ENCODE results near the gene DNAH6. TPM values are rescaled to one million over a fixed set of nuclear protein-coding genes. Genes with fewer than 3 reads are reported as not detected.

The DNAH6 gene
- total and polyA plus RNA-seq, 10 of the 15 experiments (the other 5 are each of a cell fraction or from before 2014, with no cell fraction given) = 0.07 to 1.0 (median 0.29) TPM

GRCh38 chr2:84708442-84708841, 192.1 kb downstream of the DNAH6 start (continued):
- TF ChIP-seq ZBTB4 (CRISPR knock-in tag; IDR thresholded peaks at IDR 0.05) (no peak), EZH2 (IDR thresholded peaks at IDR 0.05; ENCODE audit: borderline replicate concordance, control insufficient read depth, low read depth, low read length) (no peak), ZNF384 (IDR thresholded peaks at IDR 0.05; ENCODE audit: borderline replicate concordance, low read depth, low read length) (no peak), SMAD5 (IDR thresholded peaks at IDR 0.05; ENCODE audit: low read depth) (no peak), STAT3 (IDR thresholded peaks at IDR 0.05; ENCODE audit: low read depth, low read length) (no peak), CREB1 (IDR thresholded peaks at IDR 0.05; ENCODE audit: low read depth) (no peak), BMI1 (IDR thresholded peaks at IDR 0.05; ENCODE audit: borderline replicate concordance) (no peak), ZNF24 (IDR thresholded peaks at IDR 0.05) (no peak), RAD51 (IDR thresholded peaks at IDR 0.05) (no peak), NR2F1 (conservative IDR thresholded peaks at IDR 0.05) (no peak), CBFB (IDR thresholded peaks at IDR 0.05; ENCODE audit: low read depth) (no peak), MYB (IDR thresholded peaks at IDR 0.05; ENCODE audit: borderline replicate concordance, low read depth, low read length) (no peak)

GRCh38 chr2:84711651-84712050, 195.4 kb downstream of the DNAH6 start:
- ChIA-PET SMC1A (ENCODE audit: uncharacterized antibody, unreplicated experiment) (no interaction called here), RAD21 (ENCODE audit: unreplicated experiment) (no interaction called here), CTCF (no interaction called here), POLR2A (no interaction called here)
- Histone ChIP-seq H4K20me1 (ENCODE audit: control insufficient read depth, insufficient read depth) (no peaks in the 10 kb centered on the region), H3K4me2 (ENCODE audit: control insufficient read depth, insufficient read depth) (no peak overlapping the region), H3K79me2 (ENCODE audit: control insufficient read depth, insufficient read depth, low read length) (no peaks in the 10 kb centered on the region), H3K27ac (ENCODE audit: control insufficient read depth, insufficient read depth) (no peak overlapping the region), H2AFZ (ENCODE audit: control insufficient read depth, low read depth, low read length) (no peak overlapping the region), H3K27me3 (replicated peaks in 1 of 2; ENCODE audit: control insufficient read depth in 2 of 2, insufficient read depth in 2 of 2, low read length in 1 of 2) (no peaks in the 10 kb centered on the region; a peak in 1 of 4 replicates), H3K9ac (ENCODE audit: control insufficient read depth, insufficient read depth, low read length) (no peak overlapping the region), H3K36me3 (ENCODE audit: control insufficient read depth in 2 of 2, insufficient read depth in 2 of 2, low read length in 1 of 2) (no peaks in the 10 kb centered on the region), H3K4me1 (ENCODE audit: control insufficient read depth, insufficient read depth, low read length) (no peaks in the 10 kb centered on the region), H3K4me3 (no peak overlapping the region), H3K9me3 (replicated peaks; ENCODE audit: control insufficient read depth, insufficient read depth, low read length) (no peaks in the 10 kb centered on the region)
- ATAC-seq = no peak
- no peak for FAIRE-seq
- no peak for DNase-seq (ENCODE audit: low read depth, low spot score)
- intact Hi-C loops (cut with micrococcal nuclease; ENCODE audit: unreplicated experiment) = no loop called here
- 0% methylated on average over 1 of the region's 1 CpG for WGBS (ENCODE audit: insufficient coverage, insufficient replicate concordance, low lambda C conversion rate, missing lambda C conversion rate)
- in situ Hi-C loops (cut with MboI) = no loop called here
- BruUV-seq (replicated peaks) = no TSS peak
- TF ChIP-seq ZNF274 (IDR thresholded peaks at IDR 0.05; ENCODE audit: insufficient read depth, insufficient read length) (no peak), ZBTB4 (CRISPR knock-in tag; IDR thresholded peaks at IDR 0.05) (no peak), CEBPB (IDR thresholded peaks at IDR 0.05; ENCODE audit: borderline replicate concordance in 1 of 2, low read depth in 2 of 2, low read length in 2 of 2) (no peak), ZSCAN29 (IDR thresholded peaks at IDR 0.05) (no peak), POLR2AphosphoS5 (IDR thresholded peaks at IDR 0.05; ENCODE audit: low read length) (no peak), BHLHE40 (IDR thresholded peaks at IDR 0.05; ENCODE audit: borderline replicate concordance in 1 of 2, low read depth in 2 of 2, low read length in 1 of 2) (no peak), SUZ12 (IDR thresholded peaks at IDR 0.05; ENCODE audit: unreplicated experiment) (no peak), NR2C1 (IDR thresholded peaks at IDR 0.05) (no peak), NR2C2 (IDR thresholded peaks at IDR 0.05; ENCODE audit: borderline replicate concordance, control insufficient read depth, insufficient read length, low read depth) (no peak)

Measured in GM12878 (cell line).